Measurements from ENCODE around the gene PHOX2A. TPM values are rescaled to one million over a fixed set of nuclear protein-coding genes. Genes with fewer than 3 reads are reported as not detected.
"Not testable (repeated sequence)": the region's sequence is repeated elsewhere in the genome, so short reads cannot be mapped to it uniquely, and the experiment has no call there.

Gene PHOX2A
- total RNA-seq, 1 donor from 2014 or later: not detected

GRCh38 chr11:72267956-72268617 lies 24.1 kb upstream of the PHOX2A start:
- H3K36me3 Mint-ChIP-seq: no peaks in the 10 kb centered on the region
- no peak for DNase-seq (ENCODE audit: low spot score in 2 of 2, unreplicated experiment in 2 of 2)
- H3K27me3 Mint-ChIP-seq (ENCODE audit: low read depth): peaks cover 30% of the 10 kb centered on the region
- TF ChIP-seq, protein P1, sequence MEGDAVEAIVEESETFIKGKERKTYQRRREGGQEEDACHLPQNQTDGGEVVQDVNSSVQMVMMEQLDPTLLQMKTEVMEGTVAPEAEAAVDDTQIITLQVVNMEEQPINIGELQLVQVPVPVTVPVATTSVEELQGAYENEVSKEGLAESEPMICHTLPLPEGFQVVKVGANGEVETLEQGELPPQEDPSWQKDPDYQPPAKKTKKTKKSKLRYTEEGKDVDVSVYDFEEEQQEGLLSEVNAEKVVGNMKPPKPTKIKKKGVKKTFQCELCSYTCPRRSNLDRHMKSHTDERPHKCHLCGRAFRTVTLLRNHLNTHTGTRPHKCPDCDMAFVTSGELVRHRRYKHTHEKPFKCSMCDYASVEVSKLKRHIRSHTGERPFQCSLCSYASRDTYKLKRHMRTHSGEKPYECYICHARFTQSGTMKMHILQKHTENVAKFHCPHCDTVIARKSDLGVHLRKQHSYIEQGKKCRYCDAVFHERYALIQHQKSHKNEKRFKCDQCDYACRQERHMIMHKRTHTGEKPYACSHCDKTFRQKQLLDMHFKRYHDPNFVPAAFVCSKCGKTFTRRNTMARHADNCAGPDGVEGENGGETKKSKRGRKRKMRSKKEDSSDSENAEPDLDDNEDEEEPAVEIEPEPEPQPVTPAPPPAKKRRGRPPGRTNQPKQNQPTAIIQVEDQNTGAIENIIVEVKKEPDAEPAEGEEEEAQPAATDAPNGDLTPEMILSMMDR (IDR thresholded peaks at IDR 0.05; ENCODE audit: unreplicated experiment): no peak
- H3K4me1 Mint-ChIP-seq: no peaks in the 10 kb centered on the region
- H3K4me3 Mint-ChIP-seq: no peak overlapping the region
- H3K9me3 Mint-ChIP-seq: peaks cover under 1% of the 10 kb centered on the region
- H3K27ac Mint-ChIP-seq: no peak overlapping the region

DNA sequence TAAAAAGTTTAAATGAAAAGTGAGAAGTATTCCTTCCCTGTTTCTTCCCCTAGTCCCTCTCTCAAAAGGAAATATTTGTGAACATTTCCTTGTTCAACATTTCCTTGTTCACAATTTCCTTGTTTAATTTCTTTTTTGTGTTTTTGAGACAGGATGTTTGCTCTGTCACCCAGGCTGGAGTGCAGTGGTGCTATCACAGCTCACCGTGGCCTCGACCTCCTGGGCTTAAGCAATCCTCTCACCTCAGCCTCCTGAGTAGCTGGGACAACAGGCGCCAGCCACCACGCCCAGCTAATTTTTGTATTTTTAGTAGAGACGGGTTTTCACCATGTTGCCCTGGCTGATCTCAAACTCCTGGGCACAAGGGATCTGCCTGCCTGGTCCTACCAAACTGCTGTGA lies 23.0 kb upstream of the PHOX2A start:
- not testable (repeated sequence) for DNase-seq (ENCODE audit: low spot score in 2 of 2, unreplicated experiment in 2 of 2); H3K27ac Mint-ChIP-seq

DNA sequence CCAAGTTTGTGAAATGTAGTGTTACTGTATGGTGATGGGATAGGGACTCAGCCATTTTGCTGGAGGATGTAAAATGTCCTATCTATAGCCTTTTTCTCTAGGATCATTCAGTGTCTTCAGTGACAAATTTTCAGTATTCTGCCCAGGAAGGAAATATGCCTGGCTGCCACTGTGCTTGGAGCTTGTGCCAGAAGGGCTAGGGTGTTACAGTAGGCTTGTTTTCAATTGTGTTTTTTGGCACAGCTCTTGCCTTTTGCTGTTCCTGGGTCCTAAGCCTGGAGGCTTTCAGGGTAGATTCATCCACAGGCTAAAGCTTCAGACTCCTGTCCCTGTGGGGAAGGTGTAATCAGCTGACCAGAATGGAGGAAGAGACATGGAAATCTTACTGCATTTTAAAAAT lies 22.0 kb upstream of the PHOX2A start:
- H3K9me3 Mint-ChIP-seq: no peaks in the 10 kb centered on the region
- H3K27ac Mint-ChIP-seq: no peak overlapping the region
- no peaks in the 10 kb centered on the region for H3K36me3 Mint-ChIP-seq
- H3K4me3 Mint-ChIP-seq: no peak overlapping the region
- H3K4me1 Mint-ChIP-seq: no peaks in the 10 kb centered on the region
- TF ChIP-seq, protein P1 (IDR thresholded peaks at IDR 0.05; ENCODE audit: unreplicated experiment): no peak
- peaks cover 29% of the 10 kb centered on the region for H3K27me3 Mint-ChIP-seq (ENCODE audit: low read depth)
- DNase-seq (ENCODE audit: low spot score in 2 of 2, unreplicated experiment in 2 of 2): no peak

More for the DNA sequence above, 23.0 kb upstream of the PHOX2A start:
- not testable (repeated sequence) for H3K4me1 Mint-ChIP-seq, H3K4me3 Mint-ChIP-seq, H3K36me3 Mint-ChIP-seq, H3K9me3 Mint-ChIP-seq
- peaks cover 35% of the 10 kb centered on the region for H3K27me3 Mint-ChIP-seq (ENCODE audit: low read depth)

GRCh38 chr11:72263361-72263760 lies 19.4 kb upstream of the PHOX2A start:
- no peaks in the 10 kb centered on the region for H3K36me3 Mint-ChIP-seq
- H3K27ac Mint-ChIP-seq: no peak overlapping the region
- no peaks in the 10 kb centered on the region for H3K9me3 Mint-ChIP-seq

DNA sequence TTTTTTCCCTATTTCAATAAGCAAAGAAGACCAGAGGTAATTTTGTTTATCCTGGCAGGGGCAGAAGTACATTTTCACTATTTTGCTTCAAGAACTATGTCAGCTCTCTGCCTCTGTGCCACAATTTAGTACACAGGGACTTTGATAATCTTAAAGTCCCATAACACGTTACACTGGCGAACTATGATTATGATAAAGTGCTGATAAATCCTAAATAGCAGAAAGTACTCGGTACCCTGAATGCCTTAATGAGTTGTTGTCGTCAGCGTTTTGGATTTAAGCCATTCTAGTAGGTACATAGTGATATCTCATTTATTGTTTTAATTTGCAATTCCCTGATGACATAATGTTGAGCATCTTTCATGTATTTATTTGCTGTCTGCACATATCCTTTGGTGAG lies 16.6 kb upstream of the PHOX2A start:
- Mint-ChIP-seq H3K27me3 (ENCODE audit: low read depth) (peaks cover 44% of the 10 kb centered on the region), H3K4me1 (no peaks in the 10 kb centered on the region), H3K27ac (no peak overlapping the region), H3K4me3 (no peak overlapping the region), H3K36me3 (no peaks in the 10 kb centered on the region), H3K9me3 (no peaks in the 10 kb centered on the region)
- DNase-seq (ENCODE audit: low spot score in 2 of 2, unreplicated experiment in 2 of 2): no peak
- TF ChIP-seq, protein P1 (IDR thresholded peaks at IDR 0.05; ENCODE audit: unreplicated experiment): no peak

More at GRCh38 chr11:72263361-72263760, 19.4 kb upstream of the PHOX2A start:
- Mint-ChIP-seq H3K4me3 (no peak overlapping the region), H3K4me1 (no peaks in the 10 kb centered on the region), H3K27me3 (ENCODE audit: low read depth) (peaks cover 31% of the 10 kb centered on the region)
- no peak for DNase-seq (ENCODE audit: low spot score in 2 of 2, unreplicated experiment in 2 of 2)
- TF ChIP-seq, protein P1 (IDR thresholded peaks at IDR 0.05; ENCODE audit: unreplicated experiment): no peak

- H3K36me3 Mint-ChIP-seq: no peaks in the 10 kb centered on the region
- H3K4me3 Mint-ChIP-seq: no peak overlapping the region
- H3K9me3 Mint-ChIP-seq: no peaks in the 10 kb centered on the region
- DNase-seq (ENCODE audit: low spot score in 2 of 2, unreplicated experiment in 2 of 2): no peak
- no peak overlapping the region for H3K27ac Mint-ChIP-seq
- peaks cover 50% of the 10 kb centered on the region for H3K27me3 Mint-ChIP-seq (ENCODE audit: low read depth)
- H3K4me1 Mint-ChIP-seq: no peaks in the 10 kb centered on the region
- TF ChIP-seq, protein P1 (IDR thresholded peaks at IDR 0.05; ENCODE audit: unreplicated experiment): no peak
Observed at GRCh38 chr11:72259490-72259889, 15.5 kb upstream of the PHOX2A start.

All from mesothelial cell of epicardium (in vitro differentiated cells).